Astrocyte (in vitro differentiated cells and primary cell): Measurements from ENCODE around the gene CARM1. TPM values are rescaled to one million over a fixed set of nuclear protein-coding genes. Genes with fewer than 3 reads are reported as not detected.
"Not testable (repeated sequence)": the region's sequence is repeated elsewhere in the genome, so short reads cannot be mapped to it uniquely, and the experiment has no call there.

Experiments used
- DNase-seq: peaks from one replicate; pipeline ENCODE4 v3.0.0-alpha.2; 2010; ENCODE audit warnings: low read depth
- FAIRE-seq: peaks from 2 replicates; lab custom pipeline; 2011; peaks lifted over from hg19 to GRCh38; lab: Jason Lieb, UNC
- H2AFZ ChIP-seq: 2 replicates; pipeline ENCODE4 v1.6.0; 2012; ENCODE audit warnings: low read depth, low read length, inconsistent platforms
- H3K27ac ChIP-seq: 2 replicates; pipeline ENCODE4 v1.5.1; 2011; ENCODE audit warnings: low read depth, low read length, inconsistent platforms
- H3K27me3 ChIP-seq: 2 replicates; pipeline ENCODE4 v1.6.0; 2011; ENCODE audit warnings: low read length, inconsistent platforms; ENCODE audit not compliant: insufficient read depth
- H3K36me3 ChIP-seq: 2 replicates; pipeline ENCODE4 v1.5.1; 2011; ENCODE audit warnings: low read length, inconsistent platforms; ENCODE audit not compliant: insufficient read depth
- H3K4me1 ChIP-seq: 2 replicates; pipeline ENCODE4 v1.5.1; 2011; ENCODE audit warnings: low read length, inconsistent platforms; ENCODE audit not compliant: insufficient read depth
- H3K4me2 ChIP-seq: 2 replicates; pipeline ENCODE4 v1.6.0; 2012; ENCODE audit warnings: low read length, inconsistent platforms
- H3K4me3 ChIP-seq: 2 replicates; pipeline ENCODE4 v1.5.1; 2011; ENCODE audit warnings: low read depth, mild to moderate bottlenecking, low read length, inconsistent platforms; ENCODE audit not compliant: insufficient read depth
- H3K79me2 ChIP-seq: 2 replicates; pipeline ENCODE4 v1.6.0; 2012; ENCODE audit warnings: mild to moderate bottlenecking, low read length, inconsistent platforms; ENCODE audit not compliant: insufficient read depth
- H3K9ac ChIP-seq: 2 replicates; pipeline ENCODE4 v1.6.0; 2012; ENCODE audit warnings: mild to moderate bottlenecking, low read length, inconsistent platforms
- H3K9me3 ChIP-seq: 2 replicates; pipeline ENCODE4 v1.5.1; 2012; ENCODE audit warnings: low read depth, mild to moderate bottlenecking, low read length, inconsistent platforms; ENCODE audit not compliant: insufficient read depth
- H4K20me1 ChIP-seq: 2 replicates; pipeline ENCODE4 v1.6.0; 2012; ENCODE audit warnings: low read length, inconsistent platforms; ENCODE audit not compliant: insufficient read depth
- H3K27ac Mint-ChIP-seq: one replicate; pipeline ENCODE4 v1.8.0; 2021; ENCODE audit warnings: mild to moderate bottlenecking, mixed read lengths; ENCODE audit not compliant: unreplicated experiment
- H3K27me3 Mint-ChIP-seq: one replicate; pipeline ENCODE4 v1.8.0; 2021; ENCODE audit warnings: low read depth, mixed read lengths; ENCODE audit not compliant: unreplicated experiment
- H3K36me3 Mint-ChIP-seq: one replicate; pipeline ENCODE4 v1.8.0; 2021; ENCODE audit warnings: low read depth, mixed read lengths; ENCODE audit not compliant: unreplicated experiment
- H3K4me1 Mint-ChIP-seq: one replicate; pipeline ENCODE4 v1.8.0; 2021; ENCODE audit warnings: low read depth, mixed read lengths; ENCODE audit not compliant: unreplicated experiment
- H3K4me3 Mint-ChIP-seq: one replicate; pipeline ENCODE4 v1.8.0; 2021; ENCODE audit warnings: mild to moderate bottlenecking, moderate library complexity, mixed read lengths; ENCODE audit not compliant: unreplicated experiment
- H3K9me3 Mint-ChIP-seq: one replicate; pipeline ENCODE4 v1.8.0; 2021; ENCODE audit warnings: mild to moderate bottlenecking, mixed read lengths; ENCODE audit not compliant: unreplicated experiment
- EZH2 ChIP-seq: IDR thresholded peaks from 2 replicates; pipeline ENCODE4 v1.6.1; 2012; ENCODE audit warnings: mild to moderate bottlenecking, low read length, inconsistent platforms; ENCODE audit not compliant: insufficient read depth
- total RNA-seq: library from RNA; stranded (reverse); gene quantifications from 2 replicates; pipeline ENCODE4 v1.2.1, GENCODE V29; 2021
- TF ChIP-seq, protein P1 (sequence below): IDR thresholded peaks from 2 replicates; pipeline ENCODE4 v1.5.1; 2011; ENCODE audit warnings: low read depth, mild to moderate bottlenecking, inconsistent platforms, low read length, moderate library complexity; ENCODE audit not compliant: insufficient read depth

The CARM1 gene
- total RNA-seq, 1 donor from 2014 or later = 62.6 TPM

DNA sequence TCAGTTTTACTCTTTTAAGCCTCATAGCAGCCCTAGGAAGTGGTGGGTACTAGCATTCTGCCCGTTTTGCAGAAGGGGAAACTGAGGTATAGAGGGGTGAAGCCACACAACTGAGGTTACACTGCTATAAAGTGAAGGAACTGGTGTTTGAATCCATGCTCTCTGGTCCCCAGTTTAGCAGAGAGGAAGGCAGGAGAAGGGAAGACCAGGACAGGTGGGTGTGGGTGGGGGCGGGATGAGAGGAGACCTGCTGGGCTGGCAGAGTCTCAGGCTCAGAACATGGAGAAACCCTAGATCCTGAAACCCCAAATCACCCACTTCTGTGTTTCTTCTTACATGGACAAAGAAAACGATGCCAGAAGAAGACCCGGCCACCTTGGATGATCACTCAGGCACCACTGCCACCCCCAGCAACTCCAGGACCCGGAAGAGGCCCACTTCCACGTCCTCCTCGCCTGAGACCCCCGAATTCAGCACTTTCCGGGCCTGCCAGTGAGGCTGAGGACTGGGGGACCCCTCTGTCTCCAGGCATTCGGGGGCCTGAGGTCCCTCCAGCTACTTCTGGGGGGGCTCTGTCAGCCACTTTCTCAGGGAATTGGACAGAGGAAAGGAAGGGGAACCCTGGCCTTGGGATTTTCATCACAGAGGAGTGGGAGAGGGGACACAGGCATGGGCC, 2.3 kb upstream of the CARM1 start:
- TF ChIP-seq EZH2 = no peak
- TF ChIP-seq, protein P1, sequence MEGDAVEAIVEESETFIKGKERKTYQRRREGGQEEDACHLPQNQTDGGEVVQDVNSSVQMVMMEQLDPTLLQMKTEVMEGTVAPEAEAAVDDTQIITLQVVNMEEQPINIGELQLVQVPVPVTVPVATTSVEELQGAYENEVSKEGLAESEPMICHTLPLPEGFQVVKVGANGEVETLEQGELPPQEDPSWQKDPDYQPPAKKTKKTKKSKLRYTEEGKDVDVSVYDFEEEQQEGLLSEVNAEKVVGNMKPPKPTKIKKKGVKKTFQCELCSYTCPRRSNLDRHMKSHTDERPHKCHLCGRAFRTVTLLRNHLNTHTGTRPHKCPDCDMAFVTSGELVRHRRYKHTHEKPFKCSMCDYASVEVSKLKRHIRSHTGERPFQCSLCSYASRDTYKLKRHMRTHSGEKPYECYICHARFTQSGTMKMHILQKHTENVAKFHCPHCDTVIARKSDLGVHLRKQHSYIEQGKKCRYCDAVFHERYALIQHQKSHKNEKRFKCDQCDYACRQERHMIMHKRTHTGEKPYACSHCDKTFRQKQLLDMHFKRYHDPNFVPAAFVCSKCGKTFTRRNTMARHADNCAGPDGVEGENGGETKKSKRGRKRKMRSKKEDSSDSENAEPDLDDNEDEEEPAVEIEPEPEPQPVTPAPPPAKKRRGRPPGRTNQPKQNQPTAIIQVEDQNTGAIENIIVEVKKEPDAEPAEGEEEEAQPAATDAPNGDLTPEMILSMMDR = no peak
- no peaks in the 10 kb centered on the region for H3K9me3 Mint-ChIP-seq
- Histone ChIP-seq H4K20me1 (peaks cover 6% of the 10 kb centered on the region), H3K9ac (no peak overlapping the region), H3K27me3 (no peaks in the 10 kb centered on the region), H3K9me3 (no peaks in the 10 kb centered on the region), H2AFZ (no peak overlapping the region), H3K36me3 (no peaks in the 10 kb centered on the region), H3K4me3 (no peak overlapping the region), H3K4me1 (peaks cover 10% of the 10 kb centered on the region), H3K4me2 (no peak overlapping the region), H3K27ac (no peak overlapping the region), H3K79me2 (peaks cover 21% of the 10 kb centered on the region)
- H3K4me1 Mint-ChIP-seq = peaks cover 9% of the 10 kb centered on the region
- no peak overlapping the region for H3K4me3 Mint-ChIP-seq
- H3K27ac Mint-ChIP-seq = no peak overlapping the region
- no peak for FAIRE-seq
- DNase-seq = no peak
- H3K36me3 Mint-ChIP-seq = peaks cover 2% of the 10 kb centered on the region
- no peaks in the 10 kb centered on the region for H3K27me3 Mint-ChIP-seq

DNA sequence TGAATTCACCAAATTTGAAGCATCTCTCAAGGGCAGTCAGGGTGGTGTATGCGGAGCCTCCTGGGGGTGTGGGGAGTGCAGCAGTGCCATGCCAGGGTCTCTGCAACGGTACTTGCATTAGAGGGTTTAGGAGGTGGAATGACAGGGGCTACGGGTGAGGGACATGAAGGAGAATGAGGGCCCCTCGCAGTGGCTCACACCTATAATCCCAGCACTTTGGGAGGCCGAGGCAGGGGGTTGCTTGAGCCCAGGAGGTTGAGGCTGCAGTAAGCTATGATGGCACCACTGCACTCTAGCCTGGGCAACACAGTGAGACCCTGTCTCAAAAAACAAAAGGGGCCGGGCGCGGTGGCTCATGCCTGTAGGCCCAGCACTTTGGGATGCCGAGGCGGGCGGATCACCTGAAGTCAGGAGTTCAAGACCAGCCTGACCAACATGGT, 1.5 kb upstream of the CARM1 start:
- Histone ChIP-seq H4K20me1 (peaks cover 13% of the 10 kb centered on the region), H3K79me2 (peaks cover 30% of the 10 kb centered on the region), H3K4me1 (peaks cover 12% of the 10 kb centered on the region)
- H3K27me3 Mint-ChIP-seq, H3K4me3 ChIP-seq, H3K27ac ChIP-seq, H3K27ac Mint-ChIP-seq, H2AFZ ChIP-seq, H3K4me2 ChIP-seq, DNase-seq, H3K9me3 ChIP-seq, H3K36me3 ChIP-seq, FAIRE-seq, H3K9me3 Mint-ChIP-seq, H3K4me1 Mint-ChIP-seq, H3K27me3 ChIP-seq, H3K36me3 Mint-ChIP-seq, H3K9ac ChIP-seq: not testable (repeated sequence)
- peak overlapping the region; percentile 68 for H3K4me3 Mint-ChIP-seq

DNA sequence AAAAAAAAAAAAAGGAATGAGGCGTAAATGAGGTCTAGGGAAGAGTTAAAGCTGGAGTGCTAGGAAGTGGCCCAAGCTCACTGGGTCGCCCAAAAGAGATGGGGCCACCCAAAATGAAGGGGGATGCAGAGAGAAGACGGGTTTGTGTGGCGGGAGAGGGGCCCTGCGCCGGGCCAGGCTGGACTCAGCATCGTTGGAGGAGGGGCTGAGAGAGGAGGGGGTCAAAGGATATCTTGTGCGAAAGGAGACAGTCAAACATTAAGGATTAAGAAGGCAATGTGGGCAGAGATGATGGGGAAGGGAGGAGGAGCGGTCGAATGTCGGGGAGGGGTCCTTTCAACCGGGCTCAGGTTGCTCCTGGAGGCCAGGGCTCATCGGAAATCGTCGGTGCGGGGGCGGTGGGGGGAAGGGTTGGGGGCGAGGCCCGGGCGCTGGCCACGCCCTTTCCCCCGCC, 825 bp upstream of the CARM1 start:
- no peaks in the 10 kb centered on the region for H3K9me3 ChIP-seq
- no peak for TF ChIP-seq EZH2
- TF ChIP-seq, protein P1 = no peak
- Mint-ChIP-seq H3K4me3 (peak overlapping the region; percentile 68), H3K36me3 (peaks cover 2% of the 10 kb centered on the region), H3K27ac (peak overlapping the region; percentile 93), H3K4me1 (peaks cover 6% of the 10 kb centered on the region), H3K9me3 (no peaks in the 10 kb centered on the region), H3K27me3 (no peaks in the 10 kb centered on the region)
- H3K27ac ChIP-seq = peak overlapping the region; percentile 48
- peaks cover 17% of the 10 kb centered on the region for H4K20me1 ChIP-seq
- peak overlapping the region; percentile 88 for H2AFZ ChIP-seq
- no peaks in the 10 kb centered on the region for H3K27me3 ChIP-seq
- H3K36me3 ChIP-seq = no peaks in the 10 kb centered on the region
- peak overlapping the region; percentile 77 for H3K9ac ChIP-seq
- no peak for FAIRE-seq
- H3K4me1 ChIP-seq = peaks cover 12% of the 10 kb centered on the region
- no peak for DNase-seq
- peak overlapping the region; percentile 53 for H3K4me3 ChIP-seq
- peak overlapping the region; percentile 93 for H3K4me2 ChIP-seq
- H3K79me2 ChIP-seq = peaks cover 36% of the 10 kb centered on the region
